ENCODE results near the gene SMARCD2.
"Not testable (repeated sequence)": the region's sequence is repeated elsewhere in the genome, so short reads cannot be mapped to it uniquely, and the experiment has no call there.

Gene SMARCD2

GRCh38 chr17:63842540-63843386, at the start of gene SMARCD2:
TSS of gene SMARCD2 (minus strand) at chr17:63842685. CDS start at chr17:63842674, 11 bp downstream.
- peak; percentile 98 for DNase-seq

- peak; percentile 46 for DNase-seq
Observed at GRCh38 chr17:63889026-63889848, 46.8 kb upstream of the SMARCD2 start.

- DNase-seq = not testable (repeated sequence)
Observed at GRCh38 chr17:63885119-63885518, 42.6 kb upstream of the SMARCD2 start.

GRCh38 chr17:63882626-63883126, 40.2 kb upstream of the SMARCD2 start:
- not testable (repeated sequence) for DNase-seq

GRCh38 chr17:63881935-63882601, 39.6 kb upstream of the SMARCD2 start, which contains the start of gene GH2:
TSS of gene GH2 (minus strand) at chr17:63881944. CDS start at chr17:63881801, 143 bp downstream.
- no peak for DNase-seq

GRCh38 chr17:63881337-63881736, 38.9 kb upstream of the SMARCD2 start:
- not testable (repeated sequence) for DNase-seq

GRCh38 chr17:63880706-63881105, 38.2 kb upstream of the SMARCD2 start:
- no peak for DNase-seq

- not testable (repeated sequence) for DNase-seq
Observed at GRCh38 chr17:63878413-63878812, 35.9 kb upstream of the SMARCD2 start.

GRCh38 chr17:63874693-63875092, 32.2 kb upstream of the SMARCD2 start:
- not testable (repeated sequence) for DNase-seq

- DNase-seq = not testable (repeated sequence)
Observed at GRCh38 chr17:63874061-63874626, 31.7 kb upstream of the SMARCD2 start.

GRCh38 chr17:63873577-63873976, 31.1 kb upstream of the SMARCD2 start, which contains the start of gene CSH2:
TSS of gene CSH2 (minus strand) at chr17:63873677. CDS start at chr17:63873614, 63 bp downstream.
- DNase-seq = not testable (repeated sequence)

GRCh38 chr17:63871646-63872365, 29.3 kb upstream of the SMARCD2 start:
- DNase-seq = not testable (repeated sequence)

- not testable (repeated sequence) for DNase-seq
Observed at GRCh38 chr17:63870292-63870665, 27.8 kb upstream of the SMARCD2 start.

GRCh38 chr17:63869491-63870291, 27.2 kb upstream of the SMARCD2 start:
- DNase-seq = not testable (repeated sequence)

- not testable (repeated sequence) for DNase-seq
Observed at GRCh38 chr17:63866625-63867024, 24.1 kb upstream of the SMARCD2 start.

GRCh38 chr17:63859257-63859656, 16.8 kb upstream of the SMARCD2 start:
- DNase-seq = no peak

- DNase-seq = not testable (repeated sequence)
Observed at GRCh38 chr17:63856425-63856824, 13.9 kb upstream of the SMARCD2 start.

GRCh38 chr17:63855185-63855584, 12.7 kb upstream of the SMARCD2 start:
- no peak for DNase-seq

GRCh38 chr17:63854709-63855108, 12.2 kb upstream of the SMARCD2 start:
- no peak for DNase-seq

- no peak for DNase-seq
Observed at GRCh38 chr17:63853260-63853659, 10.8 kb upstream of the SMARCD2 start.

GRCh38 chr17:63850401-63850800, 7.9 kb upstream of the SMARCD2 start:
- DNase-seq = no peak
